Retinal pigment epithelial cell (primary cell): ENCODE results near the gene FMN1.
A peak's percentile ranks its signal among the peaks of the same experiment; 100 is the strongest.

ENCODE experiments used
- DNase-seq: peaks from one replicate; pipeline ENCODE4 v3.0.0-alpha.2; 2010; ENCODE audit warnings: low read depth
- H3K4me3 ChIP-seq: 2 replicates; pipeline ENCODE4 v1.5.1; 2011; ENCODE audit warnings: mild to moderate bottlenecking, low read length, control low read depth, moderate library complexity
- CTCF ChIP-seq: conservative IDR thresholded peaks from 2 replicates; pipeline ENCODE4 v1.5.1; 2011; ENCODE audit warnings: low read depth, low read length, control low read depth, inconsistent platforms

FMN1 gene

GRCh38 chr15:33198541-33198940 lies 4.0 kb upstream of the FMN1 start:
- no peak for TF ChIP-seq CTCF
- no peak for DNase-seq
- H3K4me3 ChIP-seq, result no peak overlapping the region

GRCh38 chr15:33197636-33198035 lies 3.1 kb upstream of the FMN1 start:
- no peak for TF ChIP-seq CTCF
- no peak overlapping the region for H3K4me3 ChIP-seq
- DNase-seq, result no peak

GRCh38 chr15:33194237-33194636 lies 277 bp downstream of the FMN1 start:
- TF ChIP-seq CTCF, result no peak
- DNase-seq, result no peak
- H3K4me3 ChIP-seq, result peak overlapping the region; percentile 70

- TF ChIP-seq CTCF, result no peak
- no peak for DNase-seq
- H3K4me3 ChIP-seq, result no peak overlapping the region
These were observed 2.9 kb downstream of the FMN1 start for GRCh38 chr15:33191591-33191990.

GRCh38 chr15:33190539-33190938 lies 4.0 kb downstream of the FMN1 start:
- TF ChIP-seq CTCF, result no peak
- no peak for DNase-seq
- H3K4me3 ChIP-seq, result no peak overlapping the region

GRCh38 chr15:33188641-33189257 lies 5.8 kb downstream of the FMN1 start:
- DNase-seq, result no peak
- H3K4me3 ChIP-seq, result no peak overlapping the region
- no peak for TF ChIP-seq CTCF

GRCh38 chr15:33188159-33188558 lies 6.4 kb downstream of the FMN1 start:
- no peak for TF ChIP-seq CTCF
- no peak for DNase-seq
- H3K4me3 ChIP-seq, result no peak overlapping the region
